IPS DF 6.9 (cell line): ENCODE measurements around the gene ATXN1L.
"Not testable (repeated sequence)": the region's sequence is repeated elsewhere in the genome, so short reads cannot be mapped to it uniquely, and the experiment has no call there.

Experiments used
- DNase-seq: peaks from one replicate; pipeline ENCODE4 v3.0.0-alpha.2; 2013; ENCODE audit warnings: low read depth, low spot score
- H3K27ac ChIP-seq: one replicate; pipeline ENCODE4 v1.5.1; 2013; ENCODE audit warnings: low read length, control low read depth
- H3K27me3 ChIP-seq: 2 replicates; pipeline ENCODE4 v1.6.1; 2013; ENCODE audit warnings: mild to moderate bottlenecking, low read length; ENCODE audit not compliant: control insufficient read depth, insufficient read depth
- H3K36me3 ChIP-seq: 2 replicates; pipeline ENCODE4 v1.6.1; 2013; ENCODE audit warnings: low read length; ENCODE audit not compliant: control insufficient read depth, insufficient read depth
- H3K4me1 ChIP-seq: 2 replicates; pipeline ENCODE4 v1.6.1; 2013; ENCODE audit warnings: low read length; ENCODE audit not compliant: control insufficient read depth, insufficient read depth
- H3K4me3 ChIP-seq: 2 replicates; pipeline ENCODE4 v1.5.1; 2013; ENCODE audit warnings: mild to moderate bottlenecking, low read length
- H3K9me3 ChIP-seq: 2 replicates; pipeline ENCODE4 v1.6.1; 2013; ENCODE audit warnings: low read length, inconsistent platforms; ENCODE audit not compliant: control insufficient read depth, insufficient read depth
- WGBS: extraction: QIAGEN DNeasy Blood & Tissue Kit; methylation state at CpG from one replicate; pipeline ENCODE4 v1.1.7; 2013; ENCODE audit warnings: mixed read lengths, missing lambda C conversion rate; ENCODE audit not compliant: insufficient read length, insufficient coverage; 5-methylcytosine and 5-hydroxymethylcytosine counted together

Gene ATXN1L

GRCh38 chr16:71905765-71906164 is 60.0 kb downstream of the ATXN1L start:
- H3K27ac ChIP-seq, H3K36me3 ChIP-seq, H3K4me3 ChIP-seq, H3K4me1 ChIP-seq, DNase-seq, H3K27me3 ChIP-seq, H3K9me3 ChIP-seq: not testable (repeated sequence)
- no CpG with 5 or more reads among the region's 6 CpGs for WGBS
